Activated CD8-positive, alpha-beta memory T cell treated with anti-CD3 and anti-CD28 coated beads for 36 hours (primary cell): ENCODE data around the gene TBL1XR1. TPM values are rescaled to one million over a fixed set of nuclear protein-coding genes. Genes with fewer than 3 reads are reported as not detected.

Experiments used
- CTCF ChIA-PET: fragments of 350-600 bp; sonication (Branson Sonifier 250); formaldehyde crosslinking; loops from one replicate; lab custom pipeline; 2021; ENCODE audit warnings: antibody characterized with exemption; lab: Charles Lee
- POLR2A ChIA-PET: fragments of 350-600 bp; sonication (Branson Sonifier 250); formaldehyde crosslinking; loops from one replicate; lab custom pipeline; 2021; ENCODE audit warnings: antibody characterized with exemption; lab: Charles Lee
- total RNA-seq, 2 experiments: library from RNA; stranded (reverse); gene quantifications; one replicate each; pipeline ENCODE4 v1.2.3, GENCODE V29; 2021

TBL1XR1 gene
- total RNA-seq, 2 experiments from 2014 or later = 197 to 208 TPM

DNA sequence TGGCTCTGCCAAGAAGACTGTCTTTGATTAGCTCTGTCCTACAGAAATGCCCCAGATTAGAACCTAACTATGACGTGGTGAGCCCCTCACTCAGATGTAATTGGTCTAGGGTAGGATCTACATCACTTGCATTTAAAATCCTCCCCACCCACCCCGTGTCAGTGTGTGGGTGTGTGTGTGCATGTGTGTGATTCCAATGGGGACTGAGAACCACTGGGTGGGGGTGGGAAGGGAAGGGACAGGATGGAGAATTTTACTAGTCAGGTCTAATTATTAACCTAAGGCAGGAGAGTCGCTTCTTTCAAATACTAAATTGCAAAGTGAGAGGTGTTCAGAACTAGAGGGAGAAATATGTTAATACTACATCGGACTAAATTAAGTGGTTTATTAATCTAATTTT is 91.7 kb downstream of the TBL1XR1 start:
- CTCF ChIA-PET = no interaction called here
- POLR2A ChIA-PET = no interaction called here

DNA sequence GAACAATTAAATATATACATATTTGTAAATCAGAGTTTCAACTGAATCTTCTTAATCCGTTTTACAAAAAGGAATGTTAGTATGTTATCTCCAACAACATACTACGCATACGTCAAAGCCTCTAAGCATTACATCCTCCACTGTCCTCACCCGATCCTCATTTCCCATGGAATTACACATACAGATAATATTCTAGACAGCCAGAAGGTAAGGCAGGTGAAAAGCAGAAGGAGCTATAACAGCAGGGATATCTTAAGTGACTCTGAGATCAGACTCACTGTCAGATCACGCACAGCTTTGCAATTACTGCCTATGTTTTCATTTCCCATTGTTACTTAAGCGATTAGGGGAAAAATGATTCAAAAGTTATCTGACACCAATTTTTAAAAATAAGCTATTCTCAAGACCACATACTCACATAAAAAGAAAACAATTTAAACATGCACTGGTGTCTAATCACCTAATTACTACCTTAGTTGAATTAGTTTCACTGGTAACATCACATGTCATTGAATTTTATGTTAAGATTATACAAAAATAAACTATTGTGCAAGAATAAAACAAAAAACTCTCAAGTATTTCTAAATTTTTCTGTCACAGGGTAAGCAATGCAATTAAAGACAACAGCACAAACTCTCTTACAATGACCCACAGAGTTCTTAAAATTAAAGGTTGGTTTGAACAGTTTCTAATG is 92.8 kb downstream of the TBL1XR1 start:
- ChIA-PET CTCF (interaction anchor here (0.6 to 0.7 kb wide), 2 partner anchors 25 to 658 kb away, joined by 3 to 5 read pairs; no protein-coding TSS in a partner anchor), POLR2A (no interaction called here)

DNA sequence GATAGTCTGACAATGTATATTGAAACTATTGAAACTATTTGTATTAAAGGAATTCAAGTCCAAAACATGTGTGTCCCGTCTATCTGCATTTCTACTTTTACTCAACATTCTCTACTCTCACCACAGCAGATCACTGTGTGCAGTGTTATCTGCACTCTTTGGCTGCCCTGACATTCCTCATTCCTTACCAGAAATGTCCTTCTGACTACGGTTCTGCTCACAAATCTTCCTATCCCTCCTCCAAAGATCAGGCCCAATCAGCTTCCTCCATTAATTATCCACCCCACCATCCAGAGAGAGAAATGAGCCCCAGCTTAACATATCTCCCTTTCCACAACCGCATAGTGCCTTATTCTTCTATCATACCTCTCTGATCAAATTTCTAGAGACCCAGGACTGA is 94.7 kb downstream of the TBL1XR1 start:
- ChIA-PET CTCF (no interaction called here), POLR2A (no interaction called here)

DNA sequence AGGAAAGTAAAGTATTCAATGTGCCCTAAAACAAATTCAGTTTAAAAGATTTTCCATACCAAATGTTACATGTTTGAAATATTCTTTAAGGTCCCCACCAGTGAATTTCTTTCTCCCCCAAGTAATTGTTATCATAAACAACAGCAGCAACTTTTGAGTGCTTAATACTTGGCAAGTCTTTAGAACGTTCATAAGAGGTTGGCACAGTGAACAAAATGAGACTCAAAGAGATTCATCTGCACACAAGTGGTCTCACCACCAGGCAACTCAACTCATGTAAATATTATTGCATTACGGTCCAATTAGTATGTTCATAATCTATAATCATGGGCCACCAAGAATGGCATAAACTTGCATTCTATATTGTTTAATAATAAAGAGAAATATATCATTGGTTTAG is 98.7 kb downstream of the TBL1XR1 start:
- POLR2A ChIA-PET = no interaction called here

DNA sequence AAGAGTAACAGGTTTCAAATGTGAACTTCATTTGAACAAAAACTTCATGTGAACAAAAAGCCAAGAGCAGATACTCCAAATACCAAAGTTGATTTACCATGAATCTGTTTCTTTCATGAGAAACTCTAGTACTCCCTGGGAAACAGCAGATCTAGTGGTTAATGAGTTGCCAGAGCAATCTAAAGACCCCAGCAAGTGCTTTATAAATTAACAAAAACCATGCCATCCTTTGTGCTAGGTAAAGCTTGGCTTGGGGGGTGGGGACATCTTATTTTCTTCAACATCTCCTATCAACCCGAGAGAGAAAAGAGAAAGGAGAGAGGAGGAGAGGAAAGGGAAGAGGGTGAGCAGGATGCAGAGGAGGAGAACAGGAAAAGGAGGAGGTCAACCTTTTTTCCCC is 100.7 kb downstream of the TBL1XR1 start:
- ChIA-PET CTCF (interaction anchor here (0.6 kb wide), 1 partner anchor 579 kb away, joined by 3 read pairs; no protein-coding TSS in a partner anchor), POLR2A (no interaction called here)

More for the DNA sequence above, 98.7 kb downstream of the TBL1XR1 start:
- CTCF ChIA-PET = no interaction called here

- ChIA-PET CTCF (no interaction called here), POLR2A (no interaction called here)
Measured at GRCh38 chr3:177093966-177094365, 103.3 kb downstream of the TBL1XR1 start.

GRCh38 chr3:177089901-177090300 is 107.4 kb downstream of the TBL1XR1 start:
- POLR2A ChIA-PET = no interaction called here
- CTCF ChIA-PET = no interaction called here

- CTCF ChIA-PET = no interaction called here
- POLR2A ChIA-PET = no interaction called here
Measured at GRCh38 chr3:177089110-177089509, 108.2 kb downstream of the TBL1XR1 start.

DNA sequence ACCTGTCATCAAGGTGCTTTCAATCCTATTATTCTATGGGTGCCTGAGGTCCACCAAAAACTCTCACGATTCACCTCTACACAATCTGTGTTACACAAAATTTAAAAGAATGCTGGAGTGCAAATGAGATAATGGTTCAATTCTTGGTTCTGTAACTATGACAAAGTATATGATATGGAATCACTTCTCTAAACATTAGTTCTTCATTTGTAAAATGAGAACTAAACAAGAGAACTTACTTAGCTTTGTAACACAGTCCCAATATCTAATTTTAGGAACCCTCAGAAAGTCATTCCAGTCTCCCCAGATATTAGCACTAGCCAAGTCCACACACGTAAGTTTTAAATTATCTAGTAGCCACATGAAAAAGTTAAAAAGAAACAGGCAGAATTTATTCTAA is 111.5 kb downstream of the TBL1XR1 start:
- ChIA-PET CTCF (no interaction called here), POLR2A (no interaction called here)

DNA sequence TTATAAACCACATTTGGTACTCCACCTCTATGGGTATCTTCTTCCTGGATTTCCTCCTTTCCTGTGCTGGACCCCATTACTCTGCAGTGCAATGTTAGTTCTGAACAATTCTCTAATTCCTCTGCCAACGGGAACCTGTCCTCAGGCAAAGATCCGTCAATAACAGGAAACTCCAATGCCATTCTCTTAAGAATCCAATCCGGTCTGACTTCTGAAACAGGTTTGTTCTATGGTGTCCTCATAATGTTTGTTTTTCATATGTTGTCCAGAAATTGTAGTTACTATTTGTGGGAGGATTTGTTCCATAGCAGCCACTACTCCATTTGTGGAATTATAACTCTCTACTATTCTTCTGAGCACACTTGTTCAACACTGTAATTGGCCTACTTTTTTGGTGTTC is 112.7 kb downstream of the TBL1XR1 start:
- CTCF ChIA-PET = no interaction called here

GRCh38 chr3:177080122-177080521 is 117.2 kb downstream of the TBL1XR1 start:
- ChIA-PET CTCF (interaction anchor here (0.6 kb wide), 1 partner anchor 24 kb away, joined by 3 read pairs; no protein-coding TSS in a partner anchor), POLR2A (interaction anchor here (0.7 kb wide), 1 partner anchor 30 kb away, joined by 7 read pairs; no protein-coding TSS in a partner anchor)

More for the DNA sequence above, 112.7 kb downstream of the TBL1XR1 start:
- POLR2A ChIA-PET = no interaction called here

DNA sequence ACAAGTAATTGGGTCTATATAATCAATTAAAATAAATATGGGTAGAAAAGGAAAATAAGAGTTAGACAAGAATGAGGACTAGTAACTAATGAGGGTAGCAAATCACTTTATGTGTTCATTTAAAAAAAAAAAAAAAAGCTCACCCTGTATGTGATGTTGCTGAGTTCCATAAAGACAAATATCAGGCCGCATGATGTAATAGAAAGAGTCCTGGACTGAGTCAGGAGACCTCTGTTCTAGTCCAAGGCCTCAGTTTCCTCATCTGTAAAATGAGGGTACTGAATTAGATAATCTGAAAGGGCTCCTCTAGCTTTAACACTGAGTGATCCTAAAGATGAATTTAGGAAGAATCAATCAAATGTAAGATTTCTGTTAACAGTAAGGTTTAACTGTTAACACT is 117.6 kb downstream of the TBL1XR1 start:
- CTCF ChIA-PET = interaction anchor here (0.6 kb wide), 1 partner anchor 25 kb away, joined by 3 read pairs; no protein-coding TSS in a partner anchor

DNA sequence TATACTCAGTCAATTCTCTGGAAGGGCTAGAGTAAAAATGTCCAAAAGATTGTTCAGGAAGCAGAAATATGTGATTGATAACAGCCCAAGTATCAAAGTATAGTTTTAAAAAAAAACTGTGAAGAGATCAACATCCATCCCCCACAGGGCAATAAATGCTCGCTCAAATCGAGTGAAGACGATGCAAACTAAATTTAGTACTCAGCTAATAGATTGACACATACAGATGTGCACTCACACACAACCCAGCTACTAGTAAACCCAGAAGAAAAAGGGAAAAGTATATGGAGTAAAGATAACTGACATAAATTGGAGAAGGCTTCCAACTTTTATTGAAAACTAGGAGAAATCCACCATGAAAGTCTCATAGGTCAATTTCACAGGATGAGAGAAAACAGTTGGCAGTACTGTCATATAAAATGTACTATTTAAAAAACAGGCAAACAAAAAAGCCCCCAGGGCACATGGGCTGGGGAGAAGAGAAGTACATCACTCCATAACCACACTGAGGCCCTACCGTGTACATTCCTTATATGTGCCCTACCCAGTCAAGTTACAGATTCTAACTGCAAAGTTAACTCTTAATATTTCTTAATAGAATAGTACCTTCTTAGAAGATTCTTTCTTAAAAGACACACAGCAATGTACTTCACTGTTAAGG is 125.7 kb downstream of the TBL1XR1 start:
- ChIA-PET CTCF (no interaction called here), POLR2A (no interaction called here)

More for the DNA sequence above, 117.6 kb downstream of the TBL1XR1 start:
- POLR2A ChIA-PET = no interaction called here

DNA sequence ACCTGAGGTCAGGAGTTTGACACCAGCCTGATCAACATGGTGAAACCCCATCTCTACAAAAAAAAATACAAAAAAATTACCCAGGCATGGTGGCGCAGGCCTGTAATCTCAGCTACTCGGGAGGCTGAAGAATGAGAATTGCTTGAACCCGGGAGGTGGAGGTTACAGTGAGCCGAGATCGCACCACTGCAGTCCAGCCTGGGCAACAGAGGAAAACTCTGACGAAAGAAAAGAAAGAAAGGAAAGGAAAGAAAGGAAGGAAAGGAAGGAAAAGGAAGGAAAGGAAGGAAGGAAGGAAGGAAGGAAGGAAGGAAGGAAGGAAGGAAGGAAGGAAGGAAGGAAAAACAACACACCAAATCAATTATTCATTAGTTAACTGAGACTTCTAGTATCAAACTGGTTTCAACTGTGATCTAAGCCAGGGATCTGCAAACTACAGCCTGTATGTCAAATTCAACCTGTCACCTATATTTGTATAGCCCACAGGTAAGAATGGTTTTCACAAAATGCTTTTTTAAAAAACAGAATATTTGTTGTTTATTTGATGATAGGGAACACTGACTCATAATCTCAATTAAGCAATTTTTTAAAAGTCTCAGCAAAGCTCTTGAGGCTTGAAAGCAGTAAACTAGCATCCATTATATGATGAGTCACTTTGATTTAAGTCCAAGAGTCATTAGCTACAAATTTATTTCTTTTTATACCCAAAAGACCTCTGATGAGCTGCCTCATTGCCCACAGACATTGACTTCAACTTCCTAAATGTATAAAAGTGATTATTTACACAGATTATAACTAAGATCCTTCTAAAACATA is 127.6 kb downstream of the TBL1XR1 start:
- POLR2A ChIA-PET = no interaction called here
- CTCF ChIA-PET = interaction anchor here (0.7 kb wide), 1 partner anchor 142 kb away, joined by 3 read pairs; no protein-coding TSS in a partner anchor

GRCh38 chr3:177068967-177069366 is 128.3 kb downstream of the TBL1XR1 start:
- POLR2A ChIA-PET = no interaction called here
- CTCF ChIA-PET = interaction anchor here (0.7 kb wide), 1 partner anchor 143 kb away, joined by 3 read pairs; no protein-coding TSS in a partner anchor

DNA sequence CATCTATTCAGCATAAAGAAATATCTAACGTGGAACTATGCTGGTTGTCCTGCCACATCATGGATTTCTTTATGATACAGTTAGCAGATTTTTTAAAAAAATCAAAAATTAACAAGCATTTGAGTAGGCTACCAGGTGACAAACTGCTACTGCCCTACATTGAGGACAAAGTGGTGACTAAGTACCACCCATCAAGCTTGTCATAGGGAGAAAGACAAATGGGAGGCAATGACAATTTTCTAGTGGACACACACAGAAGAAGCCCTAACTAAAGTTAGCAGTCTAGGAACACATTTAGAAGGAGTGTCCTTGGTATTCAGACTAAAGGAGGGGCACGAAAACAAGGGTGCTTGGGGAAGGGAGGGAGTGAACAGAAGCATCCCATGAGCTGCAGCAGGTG is 131.2 kb downstream of the TBL1XR1 start:
- CTCF ChIA-PET = no interaction called here
- POLR2A ChIA-PET = no interaction called here

GRCh38 chr3:177065285-177066033 is 131.8 kb downstream of the TBL1XR1 start:
- CTCF ChIA-PET = no interaction called here
- POLR2A ChIA-PET = no interaction called here

GRCh38 chr3:177062052-177062732 is 135.1 kb downstream of the TBL1XR1 start:
- ChIA-PET CTCF (no interaction called here), POLR2A (no interaction called here)

DNA sequence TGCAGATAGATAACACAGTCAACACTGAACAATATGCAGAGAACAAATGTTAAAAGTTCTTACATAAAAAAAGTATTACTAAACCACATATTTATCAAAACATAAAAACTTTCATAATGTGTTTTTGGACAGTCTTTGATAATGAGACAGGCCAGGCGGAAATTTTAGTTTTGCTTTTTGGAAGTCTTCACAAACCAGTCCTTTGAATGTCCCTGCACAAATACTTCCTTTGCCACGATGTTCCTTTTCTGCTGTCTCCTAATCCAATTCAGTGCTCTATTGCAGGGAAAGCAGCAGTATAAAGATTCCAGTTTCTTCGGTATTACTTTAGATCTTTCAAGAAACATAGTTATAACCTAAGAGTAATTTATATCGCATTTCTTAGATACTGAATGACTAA is 135.9 kb downstream of the TBL1XR1 start:
- CTCF ChIA-PET = no interaction called here
- POLR2A ChIA-PET = no interaction called here
